SK-MEL-5 (cell line): ENCODE results near the gene PCBP3. TPM values are rescaled to one million over a fixed set of nuclear protein-coding genes. Genes with fewer than 3 reads are reported as not detected.

ENCODE experiments used
- DNase-seq: peaks from one replicate; pipeline ENCODE4 v3.0.0-alpha.2; 2016; ENCODE audit warnings: low read depth, low spot score
- in situ Hi-C: cut with HindIII; loops from 2 replicates; pipeline ENCODE4 v1.10.0; 2016; ENCODE audit warnings: low sequenced_read_pairs, high pct_unique_total_duplicates, low pct_unique_long_range_greater_than_20kb
- total RNA-seq: library from RNA; depleted of rRNA; stranded (reverse); fragments of >200 nt; shearing (Covaris generic); gene quantifications from 2 replicates; pipeline ENCODE4 v1.2.3, GENCODE V29; 2014

The PCBP3 gene
- total RNA-seq, 1 experiment from 2014 or later: not detected

DNA sequence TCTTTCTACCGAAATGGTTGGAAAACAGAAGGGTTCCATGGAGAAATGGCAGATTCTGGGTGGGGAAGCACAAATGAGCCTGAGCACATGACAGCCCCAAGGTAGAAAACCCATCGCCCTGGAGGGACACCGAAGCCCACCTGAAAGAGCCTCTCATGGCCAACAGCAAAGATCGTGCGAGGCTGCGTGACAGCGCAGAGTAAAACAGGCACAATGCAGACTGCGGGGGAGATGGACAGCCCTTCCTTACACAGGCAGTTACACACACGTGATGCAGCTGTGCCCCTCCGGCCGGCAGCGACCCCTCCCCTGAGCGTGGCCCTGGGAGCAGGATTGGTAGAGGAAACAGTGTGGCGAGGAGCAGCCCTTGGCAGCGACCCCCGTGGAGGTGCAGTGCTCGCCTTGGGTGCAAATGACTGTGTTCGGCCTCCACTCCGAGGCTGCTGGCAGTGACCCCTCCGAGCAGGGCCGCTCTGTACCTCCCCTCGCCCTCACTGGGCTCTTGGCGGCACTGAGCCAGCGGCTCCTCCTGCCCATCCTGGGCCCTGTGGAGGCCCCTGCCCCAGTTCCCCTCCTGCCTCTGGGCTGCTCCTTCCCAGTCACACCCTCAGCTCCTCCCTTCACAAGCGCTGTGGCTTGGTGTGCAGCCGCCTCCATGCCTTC lies 217.1 kb downstream of the PCBP3 start:
- in situ Hi-C loops: no loop called here
- DNase-seq: no peak

- in situ Hi-C loops: no loop called here
- DNase-seq: no peak
These were observed 217.8 kb downstream of the PCBP3 start for GRCh38 chr21:45861156-45861870.

DNA sequence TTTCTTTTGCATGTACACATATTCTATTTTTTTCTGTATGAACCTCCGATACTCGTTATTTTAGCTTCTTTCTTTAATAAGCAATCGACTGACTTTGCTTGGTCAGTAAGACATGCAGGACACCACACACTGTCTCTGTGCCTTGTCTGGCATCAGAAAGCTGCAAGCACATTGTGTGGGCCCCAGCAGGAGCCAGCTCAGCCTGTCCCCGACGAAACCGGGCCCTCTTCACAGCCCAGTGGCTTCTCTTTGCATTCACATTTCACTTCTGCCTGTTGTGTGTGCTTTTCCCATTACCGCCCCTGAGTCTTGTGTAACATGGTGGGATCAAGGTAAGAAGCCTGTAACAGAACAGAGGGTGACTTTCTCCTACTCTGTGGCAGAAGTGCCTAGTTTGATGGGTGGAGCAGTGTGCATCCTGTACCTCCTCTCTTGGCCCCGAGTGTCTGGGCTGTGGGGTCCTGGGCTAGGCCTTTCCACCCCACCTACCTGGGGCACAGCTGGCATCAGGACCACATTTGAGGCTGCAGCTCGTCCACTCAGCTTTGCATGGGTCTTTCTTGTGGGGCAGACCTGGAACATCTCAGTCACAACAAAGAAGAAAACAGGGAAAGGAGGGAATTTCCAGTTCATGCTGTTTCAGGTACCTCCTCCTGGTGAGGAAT lies 219.2 kb downstream of the PCBP3 start:
- DNase-seq: no peak
- in situ Hi-C loops: no loop called here

DNA sequence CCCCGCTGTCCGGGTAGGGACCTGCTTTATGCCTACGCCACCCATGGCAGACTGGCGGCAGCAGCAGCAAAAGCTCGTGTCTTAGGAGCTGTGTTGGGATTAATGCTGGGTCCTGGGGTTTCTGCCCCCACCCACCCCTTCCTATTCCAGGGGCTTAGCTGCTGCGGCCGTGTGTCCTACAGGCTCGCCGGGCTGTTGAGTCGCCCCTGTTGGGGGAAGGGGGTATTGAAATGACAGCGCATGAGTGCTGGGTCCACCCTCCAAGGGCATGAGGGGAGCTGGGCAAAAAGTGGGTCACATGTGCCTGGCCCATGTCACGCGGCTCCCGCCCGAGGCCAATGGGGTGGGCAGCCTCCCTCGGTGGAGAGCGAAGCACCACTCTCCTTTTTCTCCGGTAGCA lies 219.7 kb downstream of the PCBP3 start:
- DNase-seq: no peak
- in situ Hi-C loops: no loop called here

DNA sequence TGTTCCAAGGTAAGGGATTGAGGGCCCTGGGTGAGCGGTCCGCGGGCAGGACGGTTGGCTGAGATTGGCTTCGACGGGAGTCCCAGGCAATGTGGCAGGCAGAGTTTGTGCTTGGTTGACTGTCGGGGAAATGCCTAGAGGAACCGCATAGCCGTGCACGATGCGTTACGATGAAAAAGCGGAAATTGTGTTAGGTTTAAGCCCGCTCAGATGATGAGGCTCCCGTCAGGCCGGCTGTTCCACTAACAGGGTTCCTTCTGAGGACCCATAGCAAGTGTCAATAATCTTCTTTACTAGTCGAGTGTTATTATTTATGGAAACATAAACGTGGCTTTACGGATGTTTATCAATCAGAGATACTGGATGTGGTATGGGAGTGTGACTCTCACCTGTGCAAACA lies 220.2 kb downstream of the PCBP3 start:
- no peak for DNase-seq
- in situ Hi-C loops: no loop called here

GRCh38 chr21:45864436-45864835 lies 220.9 kb downstream of the PCBP3 start:
- in situ Hi-C loops: no loop called here
- DNase-seq: no peak

DNA sequence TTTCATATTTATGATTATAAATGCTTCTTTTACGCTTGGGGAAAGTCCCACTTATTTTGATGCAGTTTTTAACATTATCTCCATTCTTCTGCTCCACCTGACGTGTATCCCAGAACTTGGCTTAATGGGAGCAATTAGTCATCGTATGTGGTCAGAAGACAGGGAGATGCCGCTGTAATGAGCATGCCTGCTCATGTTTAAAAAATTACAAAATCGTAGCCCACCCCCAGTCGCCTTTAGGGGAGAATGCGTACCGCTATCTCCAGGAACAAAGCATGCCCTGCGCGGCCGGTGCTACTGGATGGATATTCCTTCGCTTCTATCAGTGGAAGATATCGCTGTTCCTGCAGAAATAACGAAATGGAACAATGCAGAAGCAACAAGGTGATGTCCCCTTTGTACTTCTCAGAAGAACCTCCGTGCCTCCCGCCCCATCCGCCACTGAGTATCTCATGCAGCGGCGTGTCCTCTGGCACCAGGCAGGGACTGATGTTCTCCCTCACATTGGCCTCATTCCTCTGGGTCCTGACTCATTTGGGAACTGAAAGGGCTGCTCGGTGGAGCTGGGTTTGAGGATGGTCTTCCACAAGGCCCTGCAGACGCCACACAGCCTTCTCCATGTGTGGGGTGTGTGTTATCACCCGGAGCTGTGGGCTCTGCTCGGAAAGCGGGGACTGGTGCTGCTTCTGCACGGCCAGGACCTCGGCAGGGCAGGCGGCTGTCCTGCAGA lies 221.7 kb downstream of the PCBP3 start:
- in situ Hi-C loops: no loop called here
- no peak for DNase-seq

DNA sequence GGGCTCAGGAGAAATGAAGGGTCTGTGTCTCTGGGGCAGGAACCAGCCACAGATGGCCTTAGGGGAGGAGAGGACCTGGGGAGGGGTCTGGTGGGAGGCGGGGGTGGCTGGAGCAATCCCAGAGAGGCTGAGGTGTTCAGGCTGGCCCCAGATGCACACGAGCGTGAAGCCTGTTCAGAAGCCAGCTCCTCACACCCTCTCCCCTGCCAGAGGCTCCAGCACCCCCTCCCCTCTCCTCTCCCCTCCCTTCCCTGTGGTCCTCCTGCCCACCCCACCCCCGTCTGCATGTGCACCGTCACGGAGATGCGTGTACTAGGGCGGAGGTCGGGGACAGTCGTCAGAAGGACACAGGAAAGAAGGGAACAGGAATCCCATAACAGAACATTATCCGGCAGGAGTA lies 223.0 kb downstream of the PCBP3 start:
- no peak for DNase-seq
- in situ Hi-C loops: no loop called here

DNA sequence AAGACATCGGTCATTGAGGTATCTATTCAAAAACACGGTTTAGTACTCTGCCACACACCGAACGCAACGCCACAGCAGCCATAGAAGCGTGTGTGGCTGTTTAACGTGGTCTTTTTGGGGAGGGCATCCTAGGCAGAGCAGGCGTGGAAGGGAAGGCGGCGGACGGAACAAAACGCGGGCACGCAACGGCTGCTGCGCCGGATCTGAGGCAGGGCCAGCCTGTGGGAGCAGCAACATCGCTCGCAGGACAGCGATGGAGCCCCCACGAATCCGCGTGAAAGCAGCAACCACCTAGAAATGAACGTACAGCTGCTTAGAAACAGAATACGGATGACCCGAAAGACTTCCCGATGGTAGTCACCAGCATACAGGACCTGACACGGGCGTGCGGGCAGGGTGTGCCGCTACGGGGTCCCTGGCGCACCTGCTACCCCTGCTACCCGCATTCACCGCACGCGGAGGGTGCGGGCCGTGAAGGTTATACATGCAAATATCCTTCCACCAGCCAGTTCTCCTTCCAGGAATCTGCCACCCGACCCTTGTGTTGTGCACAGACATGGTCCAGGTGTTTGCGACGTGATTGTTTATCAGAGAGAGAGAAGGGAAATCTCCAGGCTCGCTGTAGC lies 223.6 kb downstream of the PCBP3 start:
- in situ Hi-C loops: no loop called here
- DNase-seq: no peak

GRCh38 chr21:45867671-45868081 lies 224.2 kb downstream of the PCBP3 start:
- no peak for DNase-seq
- in situ Hi-C loops: no loop called here

DNA sequence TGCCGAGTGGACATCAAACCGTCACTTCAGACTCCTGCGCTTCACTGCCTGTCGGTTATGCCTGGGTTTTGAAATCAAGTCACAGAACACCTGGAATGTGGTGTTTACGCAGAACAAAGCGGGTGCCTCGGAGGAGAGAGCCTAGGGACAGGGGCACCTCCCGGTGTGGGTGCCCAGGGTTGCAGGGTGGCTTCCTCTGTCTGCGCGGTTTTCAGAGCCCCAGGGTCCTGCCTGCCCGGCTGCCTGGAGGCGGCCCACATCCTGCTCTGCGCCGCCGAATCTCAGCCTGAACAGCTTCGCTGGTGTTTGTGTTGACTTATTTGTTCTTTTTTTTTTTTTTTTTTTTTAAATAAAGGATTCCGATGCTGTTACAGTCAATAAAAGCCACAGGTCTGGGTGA lies 224.6 kb downstream of the PCBP3 start:
- DNase-seq: no peak
- in situ Hi-C loops: no loop called here

DNA sequence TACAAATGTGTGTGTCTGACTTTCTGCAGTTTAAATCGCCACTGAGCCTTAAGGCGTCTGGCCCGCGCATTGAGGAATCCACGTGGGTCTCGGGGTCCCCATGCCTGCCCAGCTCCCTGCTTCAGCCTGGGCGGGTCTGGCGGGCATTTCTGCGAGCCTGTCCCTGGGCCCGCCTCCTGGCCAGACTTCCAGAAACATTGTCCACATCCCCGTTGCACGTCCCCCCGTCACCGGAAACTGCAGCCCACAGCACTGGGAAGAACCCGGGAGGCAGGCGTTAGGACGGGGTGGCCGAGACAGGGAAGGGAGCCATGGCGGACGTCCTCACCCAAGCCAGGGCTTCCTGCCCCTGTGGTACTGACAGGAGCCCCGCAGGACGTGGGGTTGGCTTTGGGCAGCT lies 225.0 kb downstream of the PCBP3 start:
- in situ Hi-C loops: no loop called here
- DNase-seq: no peak

DNA sequence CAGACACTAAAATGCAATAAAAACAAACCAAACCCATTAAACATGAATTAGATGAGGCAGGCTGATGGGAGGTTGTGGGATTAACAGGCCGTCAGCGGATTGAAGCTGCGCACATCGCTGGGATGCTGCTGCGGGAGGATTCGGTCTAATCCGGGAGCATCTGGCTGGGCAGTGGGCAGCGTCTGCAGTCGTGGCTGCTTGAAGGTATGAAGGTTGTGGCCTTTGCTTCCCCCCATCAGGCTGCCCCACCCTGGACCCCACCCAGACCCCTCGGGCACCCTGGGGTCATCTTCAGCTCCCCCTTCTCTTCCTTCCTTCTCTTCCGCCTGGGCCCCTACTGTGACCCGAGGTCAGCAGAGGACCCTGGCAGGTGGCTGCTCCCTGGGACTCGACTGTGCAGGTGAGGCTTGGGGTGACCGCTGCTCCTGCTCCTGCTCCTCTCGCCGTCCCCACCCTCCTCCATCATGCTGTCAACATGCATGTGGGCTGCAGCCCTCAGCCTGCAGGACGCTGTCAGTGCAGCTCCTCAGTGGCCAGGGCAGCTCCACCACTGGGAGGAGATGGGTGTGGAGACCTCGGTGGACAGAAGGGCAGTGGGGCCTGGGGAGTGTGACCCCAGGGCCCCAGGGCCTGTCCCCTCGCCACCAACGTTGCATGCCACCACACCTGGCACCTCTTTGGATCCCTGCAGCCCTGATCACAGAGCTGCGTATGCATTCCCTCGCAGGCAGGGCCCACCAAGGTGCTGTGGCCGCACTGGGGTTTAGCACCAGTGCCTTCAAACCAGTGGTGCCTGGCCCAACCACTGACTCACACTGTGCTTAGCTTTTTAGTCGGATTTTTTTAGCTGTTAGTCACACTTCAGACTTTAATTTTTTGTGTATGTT lies 225.8 kb downstream of the PCBP3 start:
- in situ Hi-C loops: no loop called here
- DNase-seq: no peak

GRCh38 chr21:45870421-45870820 lies 226.9 kb downstream of the PCBP3 start:
- no peak for DNase-seq

GRCh38 chr21:45870851-45871615 lies 227.5 kb downstream of the PCBP3 start:
- no peak for DNase-seq
- in situ Hi-C loops: no loop called here

More at GRCh38 chr21:45870421-45870820, 226.9 kb downstream of the PCBP3 start:
- in situ Hi-C loops: no loop called here

- in situ Hi-C loops: no loop called here
- DNase-seq: no peak
These were observed 228.2 kb downstream of the PCBP3 start for GRCh38 chr21:45871616-45872236.
